BJ (cell line): ENCODE measurements around the gene NTRK3. TPM values are rescaled to one million over a fixed set of nuclear protein-coding genes. Genes with fewer than 3 reads are reported as not detected.

Source experiments
- CTCF ChIA-PET: fragments of 350-600 bp; formaldehyde crosslinking; extraction: SDS; loops from one replicate; lab custom pipeline; 2021; ENCODE audit warnings: antibody characterized with exemption, inconsistent platforms; lab: Yijun Ruan, JAX
- POLR2A ChIA-PET: fragments of 300-600 bp; sonication (Branson Sonifier 250); formaldehyde crosslinking; extraction: SDS; loops from one replicate; lab custom pipeline; 2021; ENCODE audit warnings: antibody characterized with exemption; lab: Charles Lee
- DNase-seq: peaks from one replicate; pipeline ENCODE4 v3.0.0-alpha.2; 2011; ENCODE audit warnings: low read depth
- H3K27me3 ChIP-seq: 2 replicates; pipeline ENCODE4 v1.6.0; 2011; ENCODE audit warnings: low read length; ENCODE audit not compliant: control insufficient read depth, insufficient read depth
- H3K36me3 ChIP-seq: 2 replicates; pipeline ENCODE4 v1.5.1; 2011; ENCODE audit warnings: low read length; ENCODE audit not compliant: control insufficient read depth, insufficient read depth
- H3K4me3 ChIP-seq: 2 replicates; pipeline ENCODE4 v1.5.1; 2011; ENCODE audit warnings: low read depth, mild to moderate bottlenecking, control low read depth, low read length
- CTCF ChIP-seq: IDR thresholded peaks from 2 replicates; pipeline ENCODE4 v1.5.1; 2011; ENCODE audit warnings: low read depth, mild to moderate bottlenecking, control low read depth, inconsistent platforms, low read length, moderate library complexity; ENCODE audit not compliant: insufficient read depth
- polyA plus RNA-seq: library from polyadenylated mRNA; depleted of rRNA; stranded (reverse); fragments of >200 nt; gene quantifications from 2 replicates; pipeline ENCODE4 v1.2.3, GENCODE V29; 2011

Gene NTRK3
- polyA plus RNA-seq, 1 experiment, result 0.12 TPM

DNA sequence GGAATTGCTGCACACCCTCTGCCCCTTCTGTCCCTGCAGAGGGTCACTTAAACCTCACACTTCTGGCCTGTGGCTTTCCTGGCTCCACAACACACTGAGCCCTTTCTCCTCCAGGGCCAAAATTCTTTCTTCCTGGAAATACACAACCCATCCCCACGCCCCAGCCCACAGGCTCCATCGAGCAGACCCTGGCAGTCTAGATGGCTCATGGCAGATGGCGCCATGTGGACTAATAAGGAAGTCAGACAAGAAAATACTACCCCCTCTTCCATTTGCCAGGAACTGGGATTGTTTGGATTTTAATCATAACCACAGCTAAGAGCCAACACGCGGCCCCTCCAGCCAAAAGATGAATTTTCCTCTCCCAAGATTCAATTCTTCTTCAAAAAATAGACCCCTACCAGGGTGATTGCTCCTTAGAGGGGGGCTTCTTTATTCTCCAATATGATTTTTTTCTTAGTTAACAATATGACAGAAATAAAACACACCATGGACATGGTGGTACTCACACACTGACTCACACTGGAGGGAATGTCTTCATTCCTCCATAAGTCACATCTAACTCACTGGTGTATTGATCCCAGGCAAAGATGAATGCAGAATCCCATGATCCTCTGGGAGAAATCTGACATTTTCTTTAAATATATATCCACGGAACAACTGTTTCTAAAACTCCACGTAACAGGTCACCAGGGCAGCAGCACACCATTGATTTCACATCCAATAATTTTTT is 111.5 kb downstream of the NTRK3 start:
- H3K4me3 ChIP-seq, result no peak overlapping the region
- CTCF ChIA-PET, result no interaction called here
- H3K27me3 ChIP-seq, result no peaks in the 10 kb centered on the region
- DNase-seq, result no peak
- POLR2A ChIA-PET, result no interaction called here
- TF ChIP-seq CTCF, result no peak
- H3K36me3 ChIP-seq, result no peaks in the 10 kb centered on the region

- ChIA-PET CTCF (no interaction called here), POLR2A (no interaction called here)
- Histone ChIP-seq H3K4me3 (no peak overlapping the region), H3K27me3 (no peaks in the 10 kb centered on the region), H3K36me3 (no peaks in the 10 kb centered on the region)
- DNase-seq, result no peak
- no peak for TF ChIP-seq CTCF
These were observed 114.4 kb downstream of the NTRK3 start for GRCh38 chr15:88142121-88142520.

DNA sequence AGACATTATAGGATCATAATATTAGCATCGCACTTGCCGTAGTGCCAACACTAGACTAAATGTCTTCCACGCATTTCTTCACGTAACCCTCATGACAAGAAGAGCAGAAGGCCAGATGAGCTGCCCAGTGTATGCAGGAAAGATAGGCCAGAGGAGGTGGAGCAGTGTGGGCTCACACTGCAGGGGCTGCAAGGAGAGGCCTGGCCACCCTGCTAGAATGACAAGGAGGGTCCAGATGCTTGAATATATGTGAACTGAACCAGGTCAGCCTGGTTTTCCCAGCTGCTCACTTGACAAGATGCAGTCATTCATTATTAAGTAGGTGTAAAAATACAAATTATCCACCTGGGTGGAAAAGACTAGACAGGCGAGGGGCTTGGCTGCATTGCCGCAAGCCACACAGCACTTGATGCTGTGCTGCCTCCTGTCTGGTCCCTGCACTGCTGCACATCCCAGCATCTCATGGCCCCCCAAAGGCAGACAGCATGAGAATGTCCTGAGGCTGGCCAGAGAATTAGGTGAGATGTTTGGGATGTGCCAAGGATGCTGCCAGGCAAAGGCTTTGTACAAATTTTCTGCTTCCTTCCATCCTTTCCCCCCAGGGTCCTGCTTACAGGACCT is 115.2 kb downstream of the NTRK3 start:
- ChIA-PET CTCF (interaction anchor here (1.0 kb wide), 1 partner anchor 10 kb away, joined by 3 read pairs; no protein-coding TSS in a partner anchor), POLR2A (no interaction called here)
- no peaks in the 10 kb centered on the region for H3K27me3 ChIP-seq
- no peak for DNase-seq
- TF ChIP-seq CTCF, result no peak
- no peak overlapping the region for H3K4me3 ChIP-seq
- no peaks in the 10 kb centered on the region for H3K36me3 ChIP-seq

DNA sequence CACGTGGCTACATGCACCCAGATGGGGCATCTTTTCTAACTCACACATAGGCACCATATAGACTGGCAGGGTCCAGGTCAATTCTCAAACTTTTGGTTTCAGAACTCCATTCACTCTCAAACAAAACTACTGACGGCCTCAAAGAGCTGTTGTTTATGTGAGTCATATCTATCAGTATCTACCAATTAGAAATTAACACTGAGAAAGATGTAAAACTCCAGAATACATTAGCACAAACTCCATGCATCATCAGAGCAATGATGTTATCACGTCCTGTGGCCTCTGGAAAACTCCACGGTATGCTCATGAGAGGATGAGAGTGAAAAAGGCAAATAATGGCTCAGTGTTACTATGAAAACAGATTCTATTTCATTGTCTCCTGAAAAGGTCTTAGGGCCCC is 116.1 kb downstream of the NTRK3 start:
- DNase-seq, result no peak
- no peak for TF ChIP-seq CTCF
- ChIA-PET CTCF (interaction anchor here (1.0 kb wide), 1 partner anchor 9 kb away, joined by 3 read pairs; no protein-coding TSS in a partner anchor), POLR2A (no interaction called here)
- Histone ChIP-seq H3K4me3 (no peak overlapping the region), H3K27me3 (no peaks in the 10 kb centered on the region), H3K36me3 (no peaks in the 10 kb centered on the region)

DNA sequence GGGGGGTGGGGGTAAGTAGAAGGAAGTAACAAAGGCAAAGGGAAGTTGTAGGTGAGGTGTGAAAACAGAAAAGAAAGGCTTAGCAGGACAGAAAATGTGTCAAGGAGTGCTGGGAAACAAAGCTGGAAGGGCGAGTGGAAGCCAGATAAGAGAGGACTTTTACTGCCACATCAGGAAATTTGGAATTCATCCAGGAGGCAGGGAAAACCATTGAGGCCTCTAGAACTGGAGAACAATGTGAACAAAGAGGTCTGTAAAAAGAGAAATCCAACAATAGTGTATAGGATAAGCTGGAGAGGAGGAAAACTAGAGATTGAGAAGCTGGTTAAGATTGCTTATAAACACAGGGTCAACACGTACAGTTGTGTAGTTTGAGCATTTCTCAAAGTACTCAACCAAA is 116.6 kb downstream of the NTRK3 start:
- no peak for TF ChIP-seq CTCF
- DNase-seq, result no peak
- ChIA-PET POLR2A (no interaction called here), CTCF (no interaction called here)
- Histone ChIP-seq H3K27me3 (no peaks in the 10 kb centered on the region), H3K4me3 (no peak overlapping the region), H3K36me3 (no peaks in the 10 kb centered on the region)
